ENCODE data around the gene MAPKAP1. TPM values are rescaled to one million over a fixed set of nuclear protein-coding genes. Genes with fewer than 3 reads are reported as not detected.

Gene MAPKAP1
- total RNA-seq, 2 donors from 2014 or later: 83.7 to 91.8 TPM

GRCh38 chr9:125515983-125516940 is 190.7 kb downstream of the MAPKAP1 start:
- Histone ChIP-seq H3K9me3 (no peaks in the 10 kb centered on the region), H3K4me3 (no peak overlapping the region), H3K27ac (no peak overlapping the region), H3K36me3 (replicated peaks in 1 of 2; ENCODE audit: insufficient read depth in 1 of 2, low read depth in 2 of 2) (no peaks in the 10 kb centered on the region), H3K27me3 (no peaks in the 10 kb centered on the region), H3K4me1 (peaks cover 15% of the 10 kb centered on the region)
- DNase-seq (no peak), ATAC-seq (no peak)
- TF ChIP-seq POLR2A (IDR thresholded peaks at IDR 0.05) (no peak), CTCF (IDR thresholded peaks at IDR 0.05) (no peak)
- 90 to 92% methylated on average over 6 of the region's 6 CpGs for WGBS, 2 donors
- intact Hi-C loops (cut with DNase I): no loop called here

DNA sequence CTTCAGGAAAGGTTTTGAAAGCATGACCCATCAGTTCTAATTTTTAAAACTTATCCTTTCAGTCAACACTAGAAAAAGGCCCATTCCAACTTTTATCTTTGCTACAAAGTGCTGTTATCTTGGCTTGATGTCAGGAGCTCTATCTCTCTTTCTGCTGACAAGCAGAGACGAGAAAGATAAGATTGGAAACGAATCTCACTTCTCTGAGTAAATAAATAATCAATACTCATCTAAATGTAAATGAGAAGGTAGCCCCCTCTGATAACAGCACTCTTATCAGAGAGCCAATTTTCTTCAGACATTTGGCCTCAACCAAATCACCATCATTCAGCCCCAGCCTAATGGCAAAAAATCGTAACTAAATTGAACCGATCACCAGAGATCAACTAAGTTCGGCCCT is 191.7 kb downstream of the MAPKAP1 start:
- no peaks in the 10 kb centered on the region for H3K9me3 ChIP-seq
- DNase-seq: no peak
- H3K4me1 ChIP-seq: peaks cover 15% of the 10 kb centered on the region
- intact Hi-C loops (cut with DNase I): no loop called here
- WGBS, 2 donors: 56 to 60% methylated on average over 5 of the region's 5 CpGs
- H3K4me3 ChIP-seq: no peak overlapping the region
- ATAC-seq: no peak
- no peak for TF ChIP-seq POLR2A (IDR thresholded peaks at IDR 0.05)
- no peak for TF ChIP-seq CTCF (IDR thresholded peaks at IDR 0.05)
- H3K27ac ChIP-seq: no peak overlapping the region
- H3K36me3 ChIP-seq (replicated peaks in 1 of 2; ENCODE audit: insufficient read depth in 1 of 2, low read depth in 2 of 2): no peaks in the 10 kb centered on the region
- H3K27me3 ChIP-seq: no peaks in the 10 kb centered on the region

DNA sequence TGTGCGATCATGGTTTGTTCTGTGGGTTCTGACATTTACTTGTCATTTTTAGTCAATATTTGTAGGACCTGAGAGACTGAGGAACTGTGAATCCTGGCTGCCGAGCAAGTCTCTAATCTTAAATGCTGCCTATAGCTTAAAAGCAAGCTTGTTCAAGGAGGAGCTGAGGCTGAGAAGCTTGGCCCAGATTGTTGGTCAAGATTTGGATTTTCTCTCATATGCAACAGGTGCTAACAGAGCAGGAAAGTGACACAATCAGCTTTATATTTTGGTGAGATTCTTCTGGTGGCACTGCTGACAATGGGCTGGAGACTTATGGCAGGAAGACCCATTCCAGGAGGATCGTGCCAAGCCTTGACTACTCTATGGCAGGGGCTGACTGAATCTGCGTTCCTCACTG is 192.5 kb downstream of the MAPKAP1 start:
- TF ChIP-seq POLR2A (IDR thresholded peaks at IDR 0.05) (no peak), CTCF (IDR thresholded peaks at IDR 0.05) (no peak)
- Histone ChIP-seq H3K36me3 (replicated peaks in 1 of 2; ENCODE audit: insufficient read depth in 1 of 2, low read depth in 2 of 2) (no peaks in the 10 kb centered on the region), H3K27me3 (no peaks in the 10 kb centered on the region), H3K4me1 (peaks cover 15% of the 10 kb centered on the region), H3K27ac (peak overlapping the region in 2 of 4 donors; percentile 60 to 80), H3K9me3 (no peaks in the 10 kb centered on the region), H3K4me3 (no peak overlapping the region)
- DNase-seq (no peak), ATAC-seq (no peak)
- intact Hi-C loops (cut with DNase I): no loop called here
- 83 to 97% methylated on average over 4 of the region's 4 CpGs for WGBS, 2 donors

- no peaks in the 10 kb centered on the region for H3K27me3 ChIP-seq
- WGBS, 2 donors: 46 to 50% methylated on average over 13 of the region's 13 CpGs
- DNase-seq: peak; percentile 43 to 73 (median 56)
- no peaks in the 10 kb centered on the region for H3K36me3 ChIP-seq (replicated peaks in 1 of 2; ENCODE audit: insufficient read depth in 1 of 2, low read depth in 2 of 2)
- peak; percentile 96 for ATAC-seq
- no peaks in the 10 kb centered on the region for H3K9me3 ChIP-seq
- peak overlapping the region in 2 of 4 donors; percentile 60 to 80 for H3K27ac ChIP-seq
- TF ChIP-seq POLR2A (IDR thresholded peaks at IDR 0.05) (peak in 1 of 3 donors; percentile 21), CTCF (IDR thresholded peaks at IDR 0.05) (no peak)
- H3K4me3 ChIP-seq: no peak overlapping the region
- intact Hi-C loops (cut with DNase I): no loop called here
- peaks cover 15% of the 10 kb centered on the region for H3K4me1 ChIP-seq
These were observed 193.2 kb downstream of the MAPKAP1 start for GRCh38 chr9:125513668-125514413.
